MCF 10A (cell line): ENCODE measurements around the gene ITGAE. TPM values are rescaled to one million over a fixed set of nuclear protein-coding genes. Genes with fewer than 3 reads are reported as not detected.

Source experiments
- BruUV-seq: library from RNA; stranded (reverse); fragments of 400-500 nt; replicated peaks from 2 replicates; lab custom pipeline; 2021; lab: Mats Ljungman, UMichigan
- CTCF ChIA-PET: fragments of 300-600 bp; sonication (Branson Sonifier 250); formaldehyde crosslinking; extraction: SDS; loops from one replicate; lab custom pipeline; 2021; ENCODE audit warnings: antibody characterized with exemption, inconsistent platforms; lab: Yijun Ruan, JAX
- POLR2A ChIA-PET: fragments of 300-600, 350-650 bp; sonication (Branson Sonifier 250); formaldehyde crosslinking; extraction: SDS; loops from one replicate; lab custom pipeline; 2020; ENCODE audit warnings: antibody characterized with exemption, inconsistent platforms; lab: Yijun Ruan, JAX
- DNase-seq: peaks from one replicate; pipeline ENCODE4 v3.0.0-alpha.2; 2018; ENCODE audit not compliant: unreplicated experiment
- H3K27ac Mint-ChIP-seq: one replicate; pipeline ENCODE4 v1.8.0; 2022; ENCODE audit warnings: mild to moderate bottlenecking, low read depth, mixed read lengths; ENCODE audit not compliant: unreplicated experiment
- H3K27me3 Mint-ChIP-seq: one replicate; pipeline ENCODE4 v1.8.0; 2022; ENCODE audit warnings: mixed read lengths; ENCODE audit not compliant: insufficient read depth, unreplicated experiment
- H3K36me3 Mint-ChIP-seq: one replicate; pipeline ENCODE4 v1.8.0; 2022; ENCODE audit warnings: mild to moderate bottlenecking, moderate library complexity, mixed read lengths; ENCODE audit not compliant: insufficient read depth, unreplicated experiment
- H3K4me1 Mint-ChIP-seq: one replicate; pipeline ENCODE4 v1.8.0; 2022; ENCODE audit warnings: mixed read lengths; ENCODE audit not compliant: insufficient read depth, unreplicated experiment
- H3K4me3 Mint-ChIP-seq: one replicate; pipeline ENCODE4 v1.8.0; 2022; ENCODE audit warnings: mild to moderate bottlenecking, moderate library complexity, mixed read lengths; ENCODE audit not compliant: unreplicated experiment
- H3K9me3 Mint-ChIP-seq: one replicate; pipeline ENCODE4 v1.8.0; 2022; ENCODE audit warnings: mixed read lengths; ENCODE audit not compliant: unreplicated experiment
- CTCF ChIP-seq: fragments of 200-600 bp; IDR thresholded peaks from one replicate; pipeline ENCODE4 v1.8.0; 2022; ENCODE audit warnings: antibody characterized with exemption, mild to moderate bottlenecking; ENCODE audit not compliant: unreplicated experiment
- intact Hi-C: fragments of 100-400 bp; cut with micrococcal nuclease; formaldehyde crosslinking; loops from 2 replicates; pipeline ENCODE4 v1.14.1; 2022
- total RNA-seq: library from RNA; stranded (reverse); gene quantifications from 2 replicates; pipeline ENCODE4 v1.2.3, GENCODE V29; 2022

ITGAE gene
- total RNA-seq, 1 experiment from 2014 or later = 26.6 TPM

GRCh38 chr17:3835410-3836229 is 34.6 kb upstream of the ITGAE start:
- H3K4me3 Mint-ChIP-seq = no peak overlapping the region
- ChIA-PET POLR2A (interaction anchor here (2.5 kb wide), 1 partner anchor 10 kb away, joined by 7 read pairs; the partner anchor contains the start of gene NCBP3), CTCF (interaction anchor here (1.0 to 1.8 kb wide), 2 partner anchors 8 to 98 kb away, joined by 3 to 12 read pairs; no protein-coding TSS in a partner anchor)
- DNase-seq = peak; percentile 14
- no peak for TF ChIP-seq CTCF
- BruUV-seq = no TSS peak
- H3K9me3 Mint-ChIP-seq = no peaks in the 10 kb centered on the region
- intact Hi-C loops = no loop called here
- H3K36me3 Mint-ChIP-seq = peaks cover 66% of the 10 kb centered on the region
- no peak overlapping the region for H3K27ac Mint-ChIP-seq
- no peaks in the 10 kb centered on the region for H3K27me3 Mint-ChIP-seq
- no peaks in the 10 kb centered on the region for H3K4me1 Mint-ChIP-seq

GRCh38 chr17:3834811-3835210 is 33.8 kb upstream of the ITGAE start:
- ChIA-PET POLR2A (interaction anchor here (0.8 kb wide), 1 partner anchor 65 kb away, joined by 3 read pairs; no protein-coding TSS in a partner anchor), CTCF (interaction anchor here (0.7 to 1.4 kb wide), 4 partner anchors 11 to 176 kb away, joined by 3 to 5 read pairs (median 3); no protein-coding TSS in a partner anchor)
- intact Hi-C loops = no loop called here
- DNase-seq = no peak
- Mint-ChIP-seq H3K4me3 (no peak overlapping the region), H3K9me3 (no peaks in the 10 kb centered on the region), H3K27ac (no peak overlapping the region), H3K4me1 (no peaks in the 10 kb centered on the region), H3K36me3 (peaks cover 71% of the 10 kb centered on the region), H3K27me3 (no peaks in the 10 kb centered on the region)
- no TSS peak for BruUV-seq
- TF ChIP-seq CTCF = no peak

GRCh38 chr17:3828852-3829232 is 27.9 kb upstream of the ITGAE start:
- no peak for TF ChIP-seq CTCF
- no peaks in the 10 kb centered on the region for H3K9me3 Mint-ChIP-seq
- peaks cover 51% of the 10 kb centered on the region for H3K36me3 Mint-ChIP-seq
- intact Hi-C loops = loop anchor here (5.0 to 10.0 kb wide), 2 partner anchors 147 to 784 kb away; no protein-coding TSS in a partner anchor
- ChIA-PET CTCF (interaction anchor here (0.6 to 5.6 kb wide), 4 partner anchors 10 to 92 kb away, joined by 3 to 129 read pairs (median 22); partner anchors contain the start of gene NCBP3), POLR2A (interaction anchor here (1.1 to 1.5 kb wide), 2 partner anchors 9 to 103 kb away, joined by 3 read pairs; no protein-coding TSS in a partner anchor)
- BruUV-seq = no TSS peak
- H3K4me1 Mint-ChIP-seq = no peaks in the 10 kb centered on the region
- DNase-seq = no peak
- no peaks in the 10 kb centered on the region for H3K27me3 Mint-ChIP-seq
- no peak overlapping the region for H3K4me3 Mint-ChIP-seq
- H3K27ac Mint-ChIP-seq = no peak overlapping the region
